22Rv1 (cell line): ENCODE results near the gene BICRA.

Source experiments
- CTCF ChIP-seq: fragments of 450-650 bp; IDR thresholded peaks from 2 replicates; pipeline ENCODE4 v1.5.1; 2017; ENCODE audit warnings: mild to moderate bottlenecking
- ZFX ChIP-seq: fragments of 450-650 bp; IDR thresholded peaks from 2 replicates; pipeline ENCODE4 v1.6.1; 2017; ENCODE audit warnings: antibody characterized with exemption, borderline replicate concordance

GRCh38 chr19:47707135-47707925 lies 98.4 kb downstream of the BICRA start:
- TF ChIP-seq CTCF (peak; percentile 86), ZFX (no peak)
